T-helper 17 cell (primary cell): Measurements from ENCODE around the gene CPT2. TPM values are rescaled to one million over a fixed set of nuclear protein-coding genes. Genes with fewer than 3 reads are reported as not detected.

Source experiments
- ATAC-seq: fragments of 150-1000 bp; cut with Tn5 transposase; 2 replicates; pipeline ENCODE4 v1.10.0; 2021; ENCODE audit warnings: mild to moderate bottlenecking, moderate library complexity
- DNase-seq, 3 donors: peaks; one replicate each; pipeline versions ENCODE4 v3.0.0 to v3.0.0-alpha.2; 2020 to 2021
- H3K9me3 ChIP-seq: one replicate; pipeline ENCODE4 v1.7.0; 2013; ENCODE audit warnings: low read length, mild to moderate bottlenecking; ENCODE audit not compliant: control insufficient read depth, poor library complexity, severe bottlenecking
- H3K27ac Mint-ChIP-seq: one replicate; pipeline ENCODE4 v1.8.0; 2022; ENCODE audit warnings: mild to moderate bottlenecking, moderate library complexity, mixed read lengths
- H3K27me3 Mint-ChIP-seq: one replicate; pipeline ENCODE4 v1.8.0; 2022; ENCODE audit warnings: mixed read lengths
- H3K36me3 Mint-ChIP-seq: one replicate; pipeline ENCODE4 v1.8.0; 2022; ENCODE audit warnings: low read depth, mixed read lengths
- H3K4me1 Mint-ChIP-seq: one replicate; pipeline ENCODE4 v1.8.0; 2022; ENCODE audit warnings: mild to moderate bottlenecking, mixed read lengths
- H3K4me3 Mint-ChIP-seq: one replicate; pipeline ENCODE4 v1.8.0; 2022; ENCODE audit warnings: mild to moderate bottlenecking, moderate library complexity, mixed read lengths
- total RNA-seq, 4 donors: library from RNA in 2 of 4; stranded (reverse) in 2 of 4; gene quantifications; one replicate each; pipeline ENCODE4 v1.2.3 and lab custom pipeline; 2022 to 2026

CPT2 gene
- total RNA-seq, result 1 to 10 TPM; 9.2 to 9.5 TPM
- 11.0 to 16.0 reads per million in 2 donors for total RNA-seq (lab: John Stamatoyannopoulos, UW)

- Mint-ChIP-seq H3K36me3 (peaks cover 15% of the 10 kb centered on the region), H3K27ac (peak within 1 kb of the TSS; percentile 98), H3K27me3 (no peaks in the 10 kb centered on the region), H3K4me1 (peaks cover 23% of the 10 kb centered on the region), H3K4me3 (peak within 1 kb of the TSS; percentile 92)
- DNase-seq (peak; percentile 75 to 88 (median 84)), ATAC-seq (peak; percentile 96)
- peaks cover 3% of the 10 kb centered on the region for H3K9me3 ChIP-seq
Measured at GRCh38 chr1:53196485-53197290, at the start of gene CPT2. TSS of gene CPT2 (plus strand) at chr1:53196824. CDS start at chr1:53196944, 120 bp downstream.

- no peaks in the 10 kb centered on the region for H3K9me3 ChIP-seq
- Mint-ChIP-seq H3K4me3 (no peak overlapping the region), H3K4me1 (no peaks in the 10 kb centered on the region), H3K36me3 (no peaks in the 10 kb centered on the region), H3K27me3 (peaks cover 28% of the 10 kb centered on the region), H3K27ac (no peak overlapping the region)
- DNase-seq (no peak), ATAC-seq (no peak)
Measured at GRCh38 chr1:53147174-53147573, 49.5 kb upstream of the CPT2 start.

- Mint-ChIP-seq H3K4me3 (no peak overlapping the region), H3K27ac (no peak overlapping the region), H3K36me3 (no peaks in the 10 kb centered on the region), H3K27me3 (peaks cover 23% of the 10 kb centered on the region), H3K4me1 (no peaks in the 10 kb centered on the region)
- ATAC-seq, result no peak
- DNase-seq, result no peak
- H3K9me3 ChIP-seq, result no peaks in the 10 kb centered on the region
Measured at GRCh38 chr1:53148123-53148522, 48.5 kb upstream of the CPT2 start.

- H3K9me3 ChIP-seq, result no peaks in the 10 kb centered on the region
- no peak overlapping the region for H3K27ac Mint-ChIP-seq
- H3K36me3 Mint-ChIP-seq, result peaks cover 2% of the 10 kb centered on the region
- H3K4me3 Mint-ChIP-seq, result no peak overlapping the region
- DNase-seq (no peak), ATAC-seq (no peak)
- no peaks in the 10 kb centered on the region for H3K4me1 Mint-ChIP-seq
- H3K27me3 Mint-ChIP-seq, result peaks cover 34% of the 10 kb centered on the region
Measured at GRCh38 chr1:53153752-53154151, 42.9 kb upstream of the CPT2 start.

GRCh38 chr1:53154859-53155438, 41.7 kb upstream of the CPT2 start:
- Mint-ChIP-seq H3K27me3 (peaks cover 34% of the 10 kb centered on the region), H3K27ac (no peak overlapping the region), H3K4me3 (no peak overlapping the region), H3K36me3 (peaks cover 2% of the 10 kb centered on the region), H3K4me1 (no peaks in the 10 kb centered on the region)
- no peaks in the 10 kb centered on the region for H3K9me3 ChIP-seq
- DNase-seq (no peak), ATAC-seq (no peak)

- H3K36me3 Mint-ChIP-seq, result peaks cover 2% of the 10 kb centered on the region
- DNase-seq, result no peak
- peaks cover 33% of the 10 kb centered on the region for H3K27me3 Mint-ChIP-seq
- H3K9me3 ChIP-seq, result no peaks in the 10 kb centered on the region
- no peak overlapping the region for H3K27ac Mint-ChIP-seq
- ATAC-seq, result no peak
- no peak overlapping the region for H3K4me3 Mint-ChIP-seq
- H3K4me1 Mint-ChIP-seq, result no peaks in the 10 kb centered on the region
Measured at GRCh38 chr1:53155534-53155933, 41.1 kb upstream of the CPT2 start.

GRCh38 chr1:53155945-53156344, 40.7 kb upstream of the CPT2 start:
- Mint-ChIP-seq H3K4me3 (no peak overlapping the region), H3K36me3 (peaks cover 2% of the 10 kb centered on the region), H3K4me1 (no peaks in the 10 kb centered on the region), H3K27ac (no peak overlapping the region), H3K27me3 (peaks cover 29% of the 10 kb centered on the region)
- no peak for ATAC-seq
- no peaks in the 10 kb centered on the region for H3K9me3 ChIP-seq
- no peak for DNase-seq

- Mint-ChIP-seq H3K36me3 (peaks cover 2% of the 10 kb centered on the region), H3K27me3 (peaks cover 29% of the 10 kb centered on the region), H3K4me3 (no peak overlapping the region), H3K27ac (no peak overlapping the region), H3K4me1 (no peaks in the 10 kb centered on the region)
- DNase-seq, result no peak
- H3K9me3 ChIP-seq, result no peaks in the 10 kb centered on the region
- ATAC-seq, result no peak
Measured at GRCh38 chr1:53156783-53157182, 39.8 kb upstream of the CPT2 start.

GRCh38 chr1:53158900-53159299, 37.7 kb upstream of the CPT2 start:
- H3K27ac Mint-ChIP-seq, result no peak overlapping the region
- DNase-seq (no peak), ATAC-seq (no peak)
- H3K27me3 Mint-ChIP-seq, result peaks cover 38% of the 10 kb centered on the region
- no peaks in the 10 kb centered on the region for H3K9me3 ChIP-seq
- no peaks in the 10 kb centered on the region for H3K4me1 Mint-ChIP-seq
- no peak overlapping the region for H3K4me3 Mint-ChIP-seq
- H3K36me3 Mint-ChIP-seq, result peaks cover 2% of the 10 kb centered on the region

GRCh38 chr1:53160924-53161378, 35.7 kb upstream of the CPT2 start:
- no peak overlapping the region for H3K27ac Mint-ChIP-seq
- H3K9me3 ChIP-seq, result no peaks in the 10 kb centered on the region
- peaks cover 39% of the 10 kb centered on the region for H3K27me3 Mint-ChIP-seq
- no peak overlapping the region for H3K4me3 Mint-ChIP-seq
- ATAC-seq, result no peak
- peaks cover 2% of the 10 kb centered on the region for H3K36me3 Mint-ChIP-seq
- no peaks in the 10 kb centered on the region for H3K4me1 Mint-ChIP-seq
- DNase-seq, result no peak

- H3K27me3 Mint-ChIP-seq, result peaks cover 41% of the 10 kb centered on the region
- no peak overlapping the region for H3K27ac Mint-ChIP-seq
- H3K4me3 Mint-ChIP-seq, result no peak overlapping the region
- H3K36me3 Mint-ChIP-seq, result peaks cover 2% of the 10 kb centered on the region
- no peak for ATAC-seq
- no peaks in the 10 kb centered on the region for H3K9me3 ChIP-seq
- H3K4me1 Mint-ChIP-seq, result no peaks in the 10 kb centered on the region
- no peak for DNase-seq
Measured at GRCh38 chr1:53162621-53163020, 34.0 kb upstream of the CPT2 start.

- Mint-ChIP-seq H3K4me3 (no peak overlapping the region), H3K36me3 (no peaks in the 10 kb centered on the region), H3K27ac (no peak overlapping the region), H3K4me1 (no peaks in the 10 kb centered on the region), H3K27me3 (peaks cover 39% of the 10 kb centered on the region)
- no peak for ATAC-seq
- H3K9me3 ChIP-seq, result no peaks in the 10 kb centered on the region
- DNase-seq, result no peak
Measured at GRCh38 chr1:53163291-53163768, 33.3 kb upstream of the CPT2 start.

- no peak overlapping the region for H3K27ac Mint-ChIP-seq
- peaks cover 41% of the 10 kb centered on the region for H3K27me3 Mint-ChIP-seq
- no peaks in the 10 kb centered on the region for H3K9me3 ChIP-seq
- H3K36me3 Mint-ChIP-seq, result no peaks in the 10 kb centered on the region
- no peak overlapping the region for H3K4me3 Mint-ChIP-seq
- DNase-seq, result no peak
- ATAC-seq, result no peak
- H3K4me1 Mint-ChIP-seq, result no peaks in the 10 kb centered on the region
Measured at GRCh38 chr1:53165408-53165961, 31.1 kb upstream of the CPT2 start.
